Measurements from ENCODE around the gene PPP1R18.
"Not testable (repeated sequence)": the region's sequence is repeated elsewhere in the genome, so short reads cannot be mapped to it uniquely, and the experiment has no call there.

DNA sequence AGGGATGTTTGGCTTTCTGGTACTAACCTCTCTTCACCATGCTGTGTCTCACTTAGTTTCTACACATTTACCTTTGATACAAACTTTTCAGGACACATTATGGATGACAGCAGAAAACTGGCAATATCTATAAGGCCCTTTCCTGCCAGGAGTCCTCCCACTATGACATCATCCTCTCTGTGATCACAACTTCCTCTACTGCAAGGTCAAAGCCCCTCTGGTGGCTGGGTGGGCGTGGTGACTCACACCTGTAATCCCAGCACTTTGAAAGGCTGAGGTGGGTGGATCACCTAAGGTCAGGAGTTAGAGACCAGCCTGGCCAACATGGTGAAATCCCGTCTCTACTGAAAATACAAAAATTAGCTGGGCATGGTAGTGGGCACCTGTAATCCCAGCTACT is 20.1 kb downstream of the PPP1R18 start:
- not testable (repeated sequence) for TF ChIP-seq POLR2A (IDR thresholded peaks at IDR 0.05)
- TF ChIP-seq, protein P1, sequence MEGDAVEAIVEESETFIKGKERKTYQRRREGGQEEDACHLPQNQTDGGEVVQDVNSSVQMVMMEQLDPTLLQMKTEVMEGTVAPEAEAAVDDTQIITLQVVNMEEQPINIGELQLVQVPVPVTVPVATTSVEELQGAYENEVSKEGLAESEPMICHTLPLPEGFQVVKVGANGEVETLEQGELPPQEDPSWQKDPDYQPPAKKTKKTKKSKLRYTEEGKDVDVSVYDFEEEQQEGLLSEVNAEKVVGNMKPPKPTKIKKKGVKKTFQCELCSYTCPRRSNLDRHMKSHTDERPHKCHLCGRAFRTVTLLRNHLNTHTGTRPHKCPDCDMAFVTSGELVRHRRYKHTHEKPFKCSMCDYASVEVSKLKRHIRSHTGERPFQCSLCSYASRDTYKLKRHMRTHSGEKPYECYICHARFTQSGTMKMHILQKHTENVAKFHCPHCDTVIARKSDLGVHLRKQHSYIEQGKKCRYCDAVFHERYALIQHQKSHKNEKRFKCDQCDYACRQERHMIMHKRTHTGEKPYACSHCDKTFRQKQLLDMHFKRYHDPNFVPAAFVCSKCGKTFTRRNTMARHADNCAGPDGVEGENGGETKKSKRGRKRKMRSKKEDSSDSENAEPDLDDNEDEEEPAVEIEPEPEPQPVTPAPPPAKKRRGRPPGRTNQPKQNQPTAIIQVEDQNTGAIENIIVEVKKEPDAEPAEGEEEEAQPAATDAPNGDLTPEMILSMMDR (IDR thresholded peaks at IDR 0.05) = not testable (repeated sequence)
